NB4 (cell line): ENCODE measurements around the gene CDH2.

Experiments
- CTCF ChIP-seq: IDR thresholded peaks from one replicate; pipeline ENCODE4 v1.5.1; 2012; ENCODE audit warnings: low read depth, low read length
- MAX ChIP-seq: IDR thresholded peaks from 2 replicates; pipeline ENCODE4 v1.6.1; 2011; ENCODE audit warnings: low read depth, low read length
- POLR2A ChIP-seq: IDR thresholded peaks from 2 replicates; pipeline ENCODE4 v1.6.1; 2011; ENCODE audit warnings: mild to moderate bottlenecking; ENCODE audit not compliant: insufficient read length; ENCODE audit errors: extremely low read depth

- TF ChIP-seq CTCF (no peak), POLR2A (no peak), MAX (no peak)
These were observed 8.2 kb upstream of the CDH2 start for GRCh38 chr18:28185121-28185520.
